GM10248 (cell line): ENCODE results near the gene CALML5.

ENCODE experiments used
- CTCF ChIA-PET: fragments of 300-600 bp; sonication (Branson Sonifier 250); formaldehyde crosslinking; extraction: SDS; loops from one replicate; lab custom pipeline; 2021; ENCODE audit warnings: antibody characterized with exemption; lab: Yijun Ruan, JAX
- POLR2A ChIA-PET: fragments of 350-650 bp; sonication (Branson Sonifier 250); formaldehyde crosslinking; extraction: SDS; loops from one replicate; lab custom pipeline; 2020; ENCODE audit warnings: antibody characterized with exemption; lab: Yijun Ruan, JAX
- DNase-seq: peaks from one replicate; pipeline ENCODE4 v3.0.0; 2012; ENCODE audit errors: extremely low spot score
- CTCF ChIP-seq: IDR thresholded peaks from 2 replicates; pipeline ENCODE4 v1.5.1; 2012; ENCODE audit warnings: mild to moderate bottlenecking, low read depth; ENCODE audit errors: extremely low read depth, missing control alignments, control extremely low read depth

Gene CALML5

GRCh38 chr10:5534051-5534821 is 34.9 kb upstream of the CALML5 start:
- TF ChIP-seq CTCF = no peak
- ChIA-PET CTCF (no interaction called here), POLR2A (no interaction called here)
- DNase-seq = no peak

GRCh38 chr10:5533098-5533731 is 33.8 kb upstream of the CALML5 start:
- ChIA-PET POLR2A (no interaction called here), CTCF (no interaction called here)
- TF ChIP-seq CTCF = no peak
- DNase-seq = no peak

GRCh38 chr10:5532618-5533097 is 33.3 kb upstream of the CALML5 start:
- ChIA-PET CTCF (no interaction called here), POLR2A (no interaction called here)
- no peak for TF ChIP-seq CTCF
- no peak for DNase-seq

- CTCF ChIA-PET = no interaction called here
- POLR2A ChIA-PET = no interaction called here
- DNase-seq = no peak
- TF ChIP-seq CTCF = no peak
Observed at GRCh38 chr10:5532307-5532605, 32.9 kb upstream of the CALML5 start.

GRCh38 chr10:5531558-5532306 is 32.4 kb upstream of the CALML5 start:
- DNase-seq = no peak
- CTCF ChIA-PET = interaction anchor here (1.3 kb wide), 1 partner anchor 15 kb away, joined by 3 read pairs; no protein-coding TSS in a partner anchor
- TF ChIP-seq CTCF = no peak
- POLR2A ChIA-PET = no interaction called here

- TF ChIP-seq CTCF = no peak
- ChIA-PET POLR2A (no interaction called here), CTCF (interaction anchor here (1.3 to 2.0 kb wide), 2 partner anchors 14 to 32 kb away, joined by 3 to 4 read pairs; no protein-coding TSS in a partner anchor)
- no peak for DNase-seq
Observed at GRCh38 chr10:5530846-5531557, 31.6 kb upstream of the CALML5 start.
